ENCODE measurements around the gene ELAVL3. TPM values are rescaled to one million over a fixed set of nuclear protein-coding genes. Genes with fewer than 3 reads are reported as not detected.

Gene ELAVL3
- total RNA-seq, 1 experiment from 2014 or later = 1.4 TPM

DNA sequence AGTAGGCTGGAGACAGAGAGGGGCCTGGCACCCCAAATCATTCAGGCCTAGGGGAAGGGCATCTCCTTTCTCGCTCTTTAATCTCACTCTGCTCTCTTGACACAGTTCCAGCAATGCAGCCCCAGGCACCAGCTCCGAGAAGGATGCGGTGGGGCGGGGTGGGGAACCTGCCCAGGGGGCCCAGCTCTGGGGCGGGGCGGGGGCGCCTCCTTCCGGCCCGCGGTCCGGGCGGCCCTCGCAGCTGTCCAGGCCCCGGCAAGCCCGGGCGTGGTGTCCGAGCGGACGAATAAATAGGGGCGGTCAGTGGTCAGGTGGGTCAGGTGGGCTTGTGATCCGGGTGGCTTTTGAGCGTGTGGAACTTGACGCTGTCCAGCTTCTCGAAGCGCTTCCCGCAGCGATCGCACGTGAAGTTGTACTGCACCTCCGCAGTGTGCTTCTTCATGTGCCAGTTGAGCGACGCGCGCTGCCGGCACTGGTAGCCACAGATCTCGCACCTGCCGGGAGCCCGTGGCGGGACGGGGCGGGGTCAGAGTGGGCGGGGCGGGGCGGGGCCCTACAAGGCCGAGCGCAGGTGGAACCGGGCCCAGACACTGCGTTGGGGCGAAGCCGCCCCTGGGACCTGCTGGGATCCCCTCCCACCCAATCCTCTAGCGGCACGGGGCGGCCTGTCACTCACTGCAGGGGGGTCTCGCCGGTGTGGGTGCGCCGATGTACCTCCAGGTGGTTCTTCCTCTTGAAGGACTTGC, 2.7 kb upstream of the ELAVL3 start:
- no peak for ATAC-seq
- Mint-ChIP-seq H3K4me1 (peaks cover 13% of the 10 kb centered on the region), H3K36me3 (no peaks in the 10 kb centered on the region), H3K27me3 (ENCODE audit: low read depth) (peaks cover 38% of the 10 kb centered on the region), H3K9me3 (no peaks in the 10 kb centered on the region), H3K4me3 (no peak overlapping the region), H3K27ac (no peak overlapping the region)
- peak; percentile 13; the same call in 1 of the 2 replicates for TF ChIP-seq MAX (CRISPR knock-in tag; IDR thresholded peaks at IDR 0.05)
- TF ChIP-seq ELF4 (CRISPR knock-in tag; IDR thresholded peaks at IDR 0.05; ENCODE audit: low read depth) = no peak
- TF ChIP-seq ZNF416 (CRISPR knock-in tag; IDR thresholded peaks at IDR 0.05) = no peak
- ChIA-PET POLR2A (interaction anchor here (1.3 kb wide), 1 partner anchor 31 kb away, joined by 8 read pairs; no protein-coding TSS in a partner anchor), CTCF (interaction anchor here (1.0 to 3.1 kb wide), 22 partner anchors 8 to 340 kb away, joined by 3 to 37 read pairs (median 8); partner anchors contain the start of genes ECSIT, EPOR, ODAD3 and PRKCSH)
- peak; percentile 47 for DNase-seq (ENCODE audit: low spot score)

DNA sequence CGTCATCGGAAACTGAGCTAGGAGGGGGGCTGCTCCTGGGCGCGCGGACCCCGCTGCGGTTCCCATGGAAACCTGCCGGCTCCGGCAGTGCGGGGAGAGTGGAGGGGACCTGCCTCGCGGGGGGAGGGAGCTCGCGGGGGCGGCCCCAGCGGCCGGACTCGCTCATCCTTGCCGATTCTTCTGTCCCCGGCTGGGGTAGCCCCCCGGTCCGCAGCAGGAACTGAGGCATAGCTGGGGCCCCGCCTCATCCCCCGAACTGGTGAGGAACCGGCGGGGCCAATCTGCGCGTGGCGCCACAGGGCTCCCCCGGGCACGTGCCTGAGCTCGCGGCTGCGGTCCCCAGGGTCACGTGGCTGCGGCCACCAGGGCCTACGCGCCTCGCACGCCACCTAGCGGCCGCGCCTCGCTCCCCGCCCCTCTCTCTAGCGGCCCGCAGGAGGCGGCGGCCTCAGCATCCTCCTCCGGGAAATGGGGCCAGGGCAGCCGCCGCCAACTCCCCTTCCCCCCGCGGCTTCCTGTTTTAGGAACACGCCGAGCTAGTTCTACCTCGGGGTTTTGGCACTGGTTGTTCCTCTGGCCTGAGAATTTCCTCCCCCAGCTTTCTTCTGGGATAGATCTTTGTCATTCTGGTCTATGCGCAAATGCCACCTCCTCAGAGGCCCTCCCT, 1.7 kb upstream of the ELAVL3 start:
- POLR2A ChIA-PET = interaction anchor here (0.5 to 1.3 kb wide), 5 partner anchors 30 to 114 kb away, joined by 3 to 8 read pairs (median 3); partner anchors contain the start of gene RGL3
- Mint-ChIP-seq H3K4me3 (peak overlapping the region; percentile 62), H3K27me3 (ENCODE audit: low read depth) (peaks cover 48% of the 10 kb centered on the region), H3K4me1 (peaks cover 13% of the 10 kb centered on the region), H3K36me3 (no peaks in the 10 kb centered on the region), H3K27ac (no peak overlapping the region), H3K9me3 (no peaks in the 10 kb centered on the region)
- DNase-seq (ENCODE audit: low spot score) (peak; percentile 89), ATAC-seq (peak; percentile 8; the same call in 1 of the 2 replicates)
- CTCF ChIA-PET = interaction anchor here (0.6 to 3.1 kb wide), 47 partner anchors 9 to 341 kb away, joined by 3 to 37 read pairs (median 5); partner anchors contain the start of genes ACP5, CCDC159, ECSIT and ELOF1
- TF ChIP-seq ATF3 (CRISPR knock-in tag; conservative IDR thresholded peaks at IDR 0.05) = no peak
- TF ChIP-seq, protein P1, sequence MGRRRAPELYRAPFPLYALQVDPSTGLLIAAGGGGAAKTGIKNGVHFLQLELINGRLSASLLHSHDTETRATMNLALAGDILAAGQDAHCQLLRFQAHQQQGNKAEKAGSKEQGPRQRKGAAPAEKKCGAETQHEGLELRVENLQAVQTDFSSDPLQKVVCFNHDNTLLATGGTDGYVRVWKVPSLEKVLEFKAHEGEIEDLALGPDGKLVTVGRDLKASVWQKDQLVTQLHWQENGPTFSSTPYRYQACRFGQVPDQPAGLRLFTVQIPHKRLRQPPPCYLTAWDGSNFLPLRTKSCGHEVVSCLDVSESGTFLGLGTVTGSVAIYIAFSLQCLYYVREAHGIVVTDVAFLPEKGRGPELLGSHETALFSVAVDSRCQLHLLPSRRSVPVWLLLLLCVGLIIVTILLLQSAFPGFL (CRISPR knock-in tag; IDR thresholded peaks at IDR 0.05; ENCODE audit: borderline replicate concordance) = 0 out of 2 replicates have a peak, but pooled peaks have one; percentile 73
- no peak; the same call in 1 of the 2 replicates for TF ChIP-seq SMAD4 (CRISPR knock-in tag; IDR thresholded peaks at IDR 0.05)
- TF ChIP-seq FOXK1 (CRISPR knock-in tag; IDR thresholded peaks at IDR 0.05) = peak; percentile 86; the same call in 1 of the 2 replicates
- TF ChIP-seq E2F4 (CRISPR knock-in tag; IDR thresholded peaks at IDR 0.05; ENCODE audit: borderline replicate concordance, low read depth) = peak; percentile 56; the same call in 1 of the 2 replicates
- TF ChIP-seq ATF1 (CRISPR knock-in tag; IDR thresholded peaks at IDR 0.05) = 0 out of 2 replicates have a peak, but pooled peaks have one; percentile 70
- TF ChIP-seq, protein P2, sequence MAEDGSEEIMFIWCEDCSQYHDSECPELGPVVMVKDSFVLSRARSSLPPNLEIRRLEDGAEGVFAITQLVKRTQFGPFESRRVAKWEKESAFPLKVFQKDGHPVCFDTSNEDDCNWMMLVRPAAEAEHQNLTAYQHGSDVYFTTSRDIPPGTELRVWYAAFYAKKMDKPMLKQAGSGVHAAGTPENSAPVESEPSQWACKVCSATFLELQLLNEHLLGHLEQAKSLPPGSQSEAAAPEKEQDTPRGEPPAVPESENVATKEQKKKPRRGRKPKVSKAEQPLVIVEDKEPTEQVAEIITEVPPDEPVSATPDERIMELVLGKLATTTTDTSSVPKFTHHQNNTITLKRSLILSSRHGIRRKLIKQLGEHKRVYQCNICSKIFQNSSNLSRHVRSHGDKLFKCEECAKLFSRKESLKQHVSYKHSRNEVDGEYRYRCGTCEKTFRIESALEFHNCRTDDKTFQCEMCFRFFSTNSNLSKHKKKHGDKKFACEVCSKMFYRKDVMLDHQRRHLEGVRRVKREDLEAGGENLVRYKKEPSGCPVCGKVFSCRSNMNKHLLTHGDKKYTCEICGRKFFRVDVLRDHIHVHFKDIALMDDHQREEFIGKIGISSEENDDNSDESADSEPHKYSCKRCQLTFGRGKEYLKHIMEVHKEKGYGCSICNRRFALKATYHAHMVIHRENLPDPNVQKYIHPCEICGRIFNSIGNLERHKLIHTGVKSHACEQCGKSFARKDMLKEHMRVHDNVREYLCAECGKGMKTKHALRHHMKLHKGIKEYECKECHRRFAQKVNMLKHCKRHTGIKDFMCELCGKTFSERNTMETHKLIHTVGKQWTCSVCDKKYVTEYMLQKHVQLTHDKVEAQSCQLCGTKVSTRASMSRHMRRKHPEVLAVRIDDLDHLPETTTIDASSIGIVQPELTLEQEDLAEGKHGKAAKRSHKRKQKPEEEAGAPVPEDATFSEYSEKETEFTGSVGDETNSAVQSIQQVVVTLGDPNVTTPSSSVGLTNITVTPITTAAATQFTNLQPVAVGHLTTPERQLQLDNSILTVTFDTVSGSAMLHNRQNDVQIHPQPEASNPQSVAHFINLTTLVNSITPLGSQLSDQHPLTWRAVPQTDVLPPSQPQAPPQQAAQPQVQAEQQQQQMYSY (CRISPR knock-in tag; IDR thresholded peaks at IDR 0.05) = peak; percentile 59
- no peak for TF ChIP-seq MXD4 (CRISPR knock-in tag; IDR thresholded peaks at IDR 0.05; ENCODE audit: borderline replicate concordance)
- TF ChIP-seq, protein P3, sequence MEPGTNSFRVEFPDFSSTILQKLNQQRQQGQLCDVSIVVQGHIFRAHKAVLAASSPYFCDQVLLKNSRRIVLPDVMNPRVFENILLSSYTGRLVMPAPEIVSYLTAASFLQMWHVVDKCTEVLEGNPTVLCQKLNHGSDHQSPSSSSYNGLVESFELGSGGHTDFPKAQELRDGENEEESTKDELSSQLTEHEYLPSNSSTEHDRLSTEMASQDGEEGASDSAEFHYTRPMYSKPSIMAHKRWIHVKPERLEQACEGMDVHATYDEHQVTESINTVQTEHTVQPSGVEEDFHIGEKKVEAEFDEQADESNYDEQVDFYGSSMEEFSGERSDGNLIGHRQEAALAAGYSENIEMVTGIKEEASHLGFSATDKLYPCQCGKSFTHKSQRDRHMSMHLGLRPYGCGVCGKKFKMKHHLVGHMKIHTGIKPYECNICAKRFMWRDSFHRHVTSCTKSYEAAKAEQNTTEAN (CRISPR knock-in tag; IDR thresholded peaks at IDR 0.05) = peak; percentile 93
- TF ChIP-seq ZNF138 (CRISPR knock-in tag; conservative IDR thresholded peaks at IDR 0.05) = peak; percentile 90
- TF ChIP-seq, protein P4, sequence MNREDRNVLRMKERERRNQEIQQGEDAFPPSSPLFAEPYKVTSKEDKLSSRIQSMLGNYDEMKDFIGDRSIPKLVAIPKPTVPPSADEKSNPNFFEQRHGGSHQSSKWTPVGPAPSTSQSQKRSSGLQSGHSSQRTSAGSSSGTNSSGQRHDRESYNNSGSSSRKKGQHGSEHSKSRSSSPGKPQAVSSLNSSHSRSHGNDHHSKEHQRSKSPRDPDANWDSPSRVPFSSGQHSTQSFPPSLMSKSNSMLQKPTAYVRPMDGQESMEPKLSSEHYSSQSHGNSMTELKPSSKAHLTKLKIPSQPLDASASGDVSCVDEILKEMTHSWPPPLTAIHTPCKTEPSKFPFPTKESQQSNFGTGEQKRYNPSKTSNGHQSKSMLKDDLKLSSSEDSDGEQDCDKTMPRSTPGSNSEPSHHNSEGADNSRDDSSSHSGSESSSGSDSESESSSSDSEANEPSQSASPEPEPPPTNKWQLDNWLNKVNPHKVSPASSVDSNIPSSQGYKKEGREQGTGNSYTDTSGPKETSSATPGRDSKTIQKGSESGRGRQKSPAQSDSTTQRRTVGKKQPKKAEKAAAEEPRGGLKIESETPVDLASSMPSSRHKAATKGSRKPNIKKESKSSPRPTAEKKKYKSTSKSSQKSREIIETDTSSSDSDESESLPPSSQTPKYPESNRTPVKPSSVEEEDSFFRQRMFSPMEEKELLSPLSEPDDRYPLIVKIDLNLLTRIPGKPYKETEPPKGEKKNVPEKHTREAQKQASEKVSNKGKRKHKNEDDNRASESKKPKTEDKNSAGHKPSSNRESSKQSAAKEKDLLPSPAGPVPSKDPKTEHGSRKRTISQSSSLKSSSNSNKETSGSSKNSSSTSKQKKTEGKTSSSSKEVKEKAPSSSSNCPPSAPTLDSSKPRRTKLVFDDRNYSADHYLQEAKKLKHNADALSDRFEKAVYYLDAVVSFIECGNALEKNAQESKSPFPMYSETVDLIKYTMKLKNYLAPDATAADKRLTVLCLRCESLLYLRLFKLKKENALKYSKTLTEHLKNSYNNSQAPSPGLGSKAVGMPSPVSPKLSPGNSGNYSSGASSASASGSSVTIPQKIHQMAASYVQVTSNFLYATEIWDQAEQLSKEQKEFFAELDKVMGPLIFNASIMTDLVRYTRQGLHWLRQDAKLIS (CRISPR knock-in tag; IDR thresholded peaks at IDR 0.05; ENCODE audit: borderline replicate concordance) = 0 out of 2 replicates have a peak, but pooled peaks have one; percentile 29
- no peak for TF ChIP-seq SOX15 (CRISPR knock-in tag; IDR thresholded peaks at IDR 0.05)
- TF ChIP-seq RORB (CRISPR knock-in tag; IDR thresholded peaks at IDR 0.05) = no peak

All from WTC11 (cell line).